ENCODE measurements around the gene C14orf93.
A peak's percentile ranks its signal among the peaks of the same experiment; 100 is the strongest.

The C14orf93 gene

DNA sequence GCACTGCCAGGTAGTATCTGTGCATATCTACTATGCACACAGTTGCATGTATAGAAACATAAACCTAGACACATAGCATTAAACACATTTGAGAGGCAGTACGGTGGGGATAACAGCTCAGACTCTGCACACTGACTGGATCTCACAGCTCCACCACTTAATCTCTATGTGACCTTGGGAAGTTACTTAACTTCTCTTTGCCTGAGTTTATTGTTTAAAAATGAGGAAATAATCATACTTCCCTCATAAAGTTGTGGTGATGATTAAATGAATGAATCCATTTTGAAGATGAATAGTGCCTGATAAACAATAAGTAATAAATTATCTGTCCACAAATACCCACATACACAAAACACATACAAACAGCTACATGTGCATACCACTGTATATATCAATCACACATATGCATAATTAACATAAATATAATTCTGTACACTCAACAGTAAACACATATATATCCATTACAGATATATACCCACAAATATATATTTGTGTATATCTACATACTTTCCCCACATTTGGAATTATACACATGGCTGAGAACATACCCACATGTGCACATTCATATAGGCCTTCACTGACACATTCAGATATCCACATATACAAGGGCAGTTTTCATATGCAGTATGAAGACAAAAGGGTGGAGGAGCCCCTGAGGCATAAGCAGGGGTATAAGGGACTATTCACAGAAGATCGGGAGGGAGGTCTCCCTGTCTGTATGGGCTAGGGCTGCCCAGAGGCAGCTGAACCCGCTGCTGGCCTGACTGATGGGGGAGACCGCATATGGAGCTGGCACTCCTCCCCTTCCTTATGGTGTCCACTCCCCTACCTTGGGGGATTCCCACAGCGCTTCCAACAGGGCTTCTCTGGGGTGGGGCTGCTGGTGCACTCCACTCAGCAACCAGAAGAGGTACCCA, 41.5 kb upstream of the C14orf93 start:
- H3K4me3 Mint-ChIP-seq, result no peak overlapping the region
- ATAC-seq (ENCODE audit: low read depth) (no peak), DNase-seq (ENCODE audit: low spot score in 2 of 2) (no peak)
- no peaks in the 10 kb centered on the region for H3K9me3 Mint-ChIP-seq
- peaks cover 6% of the 10 kb centered on the region for H3K4me1 Mint-ChIP-seq
- H3K27me3 Mint-ChIP-seq, result peaks cover 9% of the 10 kb centered on the region
- H3K27ac Mint-ChIP-seq, result no peak overlapping the region
- H3K36me3 Mint-ChIP-seq, result no peaks in the 10 kb centered on the region

- no peak for ATAC-seq (ENCODE audit: low read depth)
- Mint-ChIP-seq H3K4me3 (no peak overlapping the region), H3K27ac (no peak overlapping the region), H3K9me3 (no peaks in the 10 kb centered on the region), H3K36me3 (no peaks in the 10 kb centered on the region), H3K27me3 (peaks cover 8% of the 10 kb centered on the region), H3K4me1 (peaks cover 2% of the 10 kb centered on the region)
- DNase-seq (ENCODE audit: low spot score in 2 of 2), result no peak
Measured at GRCh38 chr14:23049011-23049410, 39.1 kb upstream of the C14orf93 start.

- no peak overlapping the region for H3K27ac Mint-ChIP-seq
- ATAC-seq (ENCODE audit: low read depth), result no peak
Measured at GRCh38 chr14:23047751-23048693, 38.1 kb upstream of the C14orf93 start.

DNA sequence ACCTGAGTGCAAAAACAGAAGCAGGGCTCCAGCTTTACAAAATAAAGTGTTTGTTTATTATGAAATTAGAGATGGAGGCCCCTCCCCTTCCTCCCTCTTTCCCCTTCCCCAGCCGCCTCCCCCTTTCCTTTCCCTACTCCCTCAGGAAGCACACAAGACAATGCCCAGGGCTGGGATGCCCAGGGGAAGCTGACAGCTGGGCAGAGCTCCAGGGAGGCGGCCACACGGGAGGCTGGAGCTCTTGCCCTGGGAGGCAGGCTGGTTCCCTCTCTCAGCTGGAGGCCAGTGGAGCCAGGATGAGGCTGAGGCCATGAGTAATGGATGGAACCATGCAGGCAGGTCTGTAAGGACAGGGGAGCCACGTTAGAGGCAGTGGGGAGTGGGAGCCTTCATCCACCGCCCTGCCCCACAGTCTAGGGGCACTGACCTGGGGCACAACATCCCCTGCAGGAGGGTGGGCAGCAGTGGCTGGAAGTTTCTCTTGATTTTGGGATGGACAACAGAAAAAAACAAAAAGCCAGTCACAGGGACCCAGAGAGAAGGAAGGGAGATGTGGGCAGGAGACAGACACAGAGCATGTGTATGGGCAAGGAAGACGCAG, 37.2 kb upstream of the C14orf93 start:
- DNase-seq (ENCODE audit: low spot score in 2 of 2), result no peak
- H3K27me3 Mint-ChIP-seq, result peaks cover 8% of the 10 kb centered on the region
- no peak overlapping the region for H3K4me3 Mint-ChIP-seq
- ATAC-seq (ENCODE audit: low read depth), result no peak
- no peak overlapping the region for H3K27ac Mint-ChIP-seq
- H3K9me3 Mint-ChIP-seq, result no peaks in the 10 kb centered on the region
- H3K4me1 Mint-ChIP-seq, result peaks cover 2% of the 10 kb centered on the region
- H3K36me3 Mint-ChIP-seq, result no peaks in the 10 kb centered on the region

More at GRCh38 chr14:23047751-23048693, 38.1 kb upstream of the C14orf93 start:
- no peaks in the 10 kb centered on the region for H3K36me3 Mint-ChIP-seq
- H3K4me3 Mint-ChIP-seq, result no peak overlapping the region
- peaks cover 2% of the 10 kb centered on the region for H3K4me1 Mint-ChIP-seq
- H3K9me3 Mint-ChIP-seq, result no peaks in the 10 kb centered on the region
- H3K27me3 Mint-ChIP-seq, result peaks cover 8% of the 10 kb centered on the region
- DNase-seq (ENCODE audit: low spot score in 2 of 2), result no peak

- H3K36me3 Mint-ChIP-seq, result no peaks in the 10 kb centered on the region
- H3K9me3 Mint-ChIP-seq, result no peaks in the 10 kb centered on the region
- DNase-seq (ENCODE audit: low spot score in 2 of 2) (no peak), ATAC-seq (ENCODE audit: low read depth) (no peak)
- H3K4me1 Mint-ChIP-seq, result peaks cover 2% of the 10 kb centered on the region
- peaks cover 8% of the 10 kb centered on the region for H3K27me3 Mint-ChIP-seq
- no peak overlapping the region for H3K4me3 Mint-ChIP-seq
- H3K27ac Mint-ChIP-seq, result no peak overlapping the region
Measured at GRCh38 chr14:23045419-23046357, 35.7 kb upstream of the C14orf93 start.

GRCh38 chr14:23044840-23045239, 34.9 kb upstream of the C14orf93 start:
- H3K36me3 Mint-ChIP-seq, result no peaks in the 10 kb centered on the region
- no peak overlapping the region for H3K27ac Mint-ChIP-seq
- no peak overlapping the region for H3K4me3 Mint-ChIP-seq
- DNase-seq (ENCODE audit: low spot score in 2 of 2) (no peak), ATAC-seq (ENCODE audit: low read depth) (no peak)
- peaks cover 8% of the 10 kb centered on the region for H3K27me3 Mint-ChIP-seq
- no peaks in the 10 kb centered on the region for H3K9me3 Mint-ChIP-seq
- H3K4me1 Mint-ChIP-seq, result peaks cover 2% of the 10 kb centered on the region

DNA sequence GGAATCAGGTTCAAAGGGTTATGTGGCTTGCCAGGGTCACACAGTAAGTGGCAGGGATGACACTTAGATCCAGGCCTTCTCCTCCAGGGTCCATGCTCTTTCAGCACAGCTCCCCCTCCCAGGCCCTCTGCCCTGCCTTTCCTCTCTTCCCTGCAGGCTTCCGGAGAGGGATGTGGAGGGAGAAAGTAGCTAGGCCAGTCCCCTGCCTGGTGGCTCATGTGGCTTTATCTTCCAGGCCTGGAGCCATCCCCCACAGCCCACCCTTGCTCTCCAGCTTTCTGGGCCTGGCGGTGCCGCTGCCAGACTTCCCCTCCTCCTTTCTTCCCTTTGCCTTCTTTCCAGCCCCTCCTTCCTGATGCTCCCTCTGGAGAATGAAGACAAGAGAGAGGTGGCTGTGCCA, 33.8 kb upstream of the C14orf93 start:
- ATAC-seq (ENCODE audit: low read depth) (no peak), DNase-seq (ENCODE audit: low spot score in 2 of 2) (no peak)
- Mint-ChIP-seq H3K4me3 (no peak overlapping the region), H3K4me1 (peaks cover 2% of the 10 kb centered on the region), H3K27ac (no peak overlapping the region), H3K9me3 (no peaks in the 10 kb centered on the region), H3K36me3 (no peaks in the 10 kb centered on the region), H3K27me3 (peaks cover 8% of the 10 kb centered on the region)

- DNase-seq (ENCODE audit: low spot score in 2 of 2) (no peak), ATAC-seq (ENCODE audit: low read depth) (no peak)
- H3K27ac Mint-ChIP-seq, result no peak overlapping the region
- H3K4me1 Mint-ChIP-seq, result peaks cover 2% of the 10 kb centered on the region
- no peaks in the 10 kb centered on the region for H3K36me3 Mint-ChIP-seq
- H3K27me3 Mint-ChIP-seq, result peaks cover 8% of the 10 kb centered on the region
- no peak overlapping the region for H3K4me3 Mint-ChIP-seq
- no peaks in the 10 kb centered on the region for H3K9me3 Mint-ChIP-seq
Measured at GRCh38 chr14:23043145-23043544, 33.2 kb upstream of the C14orf93 start.

DNA sequence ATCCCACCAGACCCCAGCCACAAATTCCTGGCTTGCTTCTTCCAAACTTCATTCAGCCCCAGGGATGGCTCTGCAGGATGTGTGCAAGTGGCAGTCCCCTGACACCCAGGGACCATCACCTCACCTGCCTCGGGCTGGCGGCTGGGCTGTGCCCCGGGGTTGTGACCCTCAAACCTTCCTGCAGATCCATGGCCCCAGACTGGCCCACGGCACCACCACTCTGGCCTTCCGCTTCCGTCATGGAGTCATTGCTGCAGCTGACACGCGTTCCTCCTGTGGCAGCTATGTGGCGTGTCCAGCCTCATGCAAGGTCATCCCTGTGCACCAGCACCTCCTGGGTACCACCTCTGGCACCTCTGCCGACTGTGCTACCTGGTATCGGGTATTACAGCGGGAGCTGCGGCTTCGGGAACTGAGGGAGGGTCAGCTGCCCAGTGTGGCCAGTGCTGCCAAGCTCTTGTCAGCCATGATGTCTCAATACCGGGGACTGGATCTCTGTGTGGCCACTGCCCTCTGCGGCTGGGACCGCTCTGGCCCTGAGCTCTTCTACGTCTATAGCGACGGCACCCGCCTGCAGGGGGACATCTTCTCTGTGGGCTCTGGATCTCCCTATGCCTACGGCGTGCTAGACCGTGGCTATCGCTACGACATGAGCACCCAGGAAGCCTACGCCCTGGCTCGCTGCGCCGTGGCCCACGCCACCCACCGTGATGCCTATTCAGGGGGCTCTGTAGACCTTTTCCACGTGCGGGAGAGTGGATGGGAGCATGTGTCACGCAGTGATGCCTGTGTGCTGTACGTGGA, 32.4 kb upstream of the C14orf93 start, which contains the start of gene PSMB11:
Gene PSMB11 (plus strand): TSS at position 51 of the 804 bp plus-strand sequence. CDS start 14 bp downstream, at position 65.
- peaks cover 2% of the 10 kb centered on the region for H3K4me1 Mint-ChIP-seq
- H3K9me3 Mint-ChIP-seq, result no peaks in the 10 kb centered on the region
- H3K4me3 Mint-ChIP-seq, result no peak within 1 kb of the TSS
- no peaks in the 10 kb centered on the region for H3K36me3 Mint-ChIP-seq
- H3K27ac Mint-ChIP-seq, result no peak within 1 kb of the TSS
- no peak for DNase-seq (ENCODE audit: low spot score in 2 of 2)
- peaks cover 5% of the 10 kb centered on the region for H3K27me3 Mint-ChIP-seq
- no peak for ATAC-seq (ENCODE audit: low read depth)

DNA sequence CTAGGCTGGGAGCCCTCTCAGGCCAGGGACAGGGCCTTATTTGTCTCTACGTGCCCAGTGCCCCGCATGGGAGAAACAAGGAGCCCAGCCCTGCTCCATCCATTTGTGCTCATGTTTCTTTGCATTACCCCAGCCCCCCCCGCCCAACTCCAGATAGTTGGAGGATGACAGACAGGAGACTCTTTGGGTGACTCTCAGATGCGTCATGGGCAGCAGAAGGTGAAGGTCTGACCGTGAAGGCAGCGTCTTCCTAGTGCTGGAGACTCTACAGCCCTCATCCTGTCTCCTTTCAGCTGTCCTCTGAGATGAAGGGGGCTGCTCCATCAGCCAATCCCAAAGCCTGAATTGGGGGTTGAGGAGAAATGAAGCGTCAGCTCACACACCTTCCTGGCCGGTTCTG, 31.8 kb upstream of the C14orf93 start:
- Mint-ChIP-seq H3K36me3 (no peaks in the 10 kb centered on the region), H3K27ac (no peak overlapping the region), H3K9me3 (no peaks in the 10 kb centered on the region), H3K27me3 (peaks cover 2% of the 10 kb centered on the region), H3K4me3 (no peak overlapping the region), H3K4me1 (peaks cover 2% of the 10 kb centered on the region)
- no peak for DNase-seq (ENCODE audit: low spot score in 2 of 2)
- ATAC-seq (ENCODE audit: low read depth), result no peak

GRCh38 chr14:23040100-23040499, 30.2 kb upstream of the C14orf93 start:
- ATAC-seq (ENCODE audit: low read depth) (no peak), DNase-seq (ENCODE audit: low spot score in 2 of 2) (no peak)
- H3K9me3 Mint-ChIP-seq, result no peaks in the 10 kb centered on the region
- no peak overlapping the region for H3K27ac Mint-ChIP-seq
- no peaks in the 10 kb centered on the region for H3K36me3 Mint-ChIP-seq
- H3K4me1 Mint-ChIP-seq, result no peaks in the 10 kb centered on the region
- H3K4me3 Mint-ChIP-seq, result no peak overlapping the region
- H3K27me3 Mint-ChIP-seq, result no peaks in the 10 kb centered on the region

GRCh38 chr14:23035303-23036144, 25.6 kb upstream of the C14orf93 start:
- Mint-ChIP-seq H3K9me3 (no peaks in the 10 kb centered on the region), H3K4me3 (peak overlapping the region; percentile 97), H3K27ac (peak overlapping the region; percentile 97), H3K4me1 (peaks cover 12% of the 10 kb centered on the region), H3K36me3 (peaks cover 10% of the 10 kb centered on the region), H3K27me3 (no peaks in the 10 kb centered on the region)
- no peak for ATAC-seq (ENCODE audit: low read depth)
- no peak for DNase-seq (ENCODE audit: low spot score in 2 of 2)
